Upper lobe of right lung (tissue), 1 donor: ENCODE results near the gene IMMT. TPM values are rescaled to one million over a fixed set of nuclear protein-coding genes. Genes with fewer than 3 reads are reported as not detected.
"Not testable (repeated sequence)": the region's sequence is repeated elsewhere in the genome, so short reads cannot be mapped to it uniquely, and the experiment has no call there.

Experiments used
- ATAC-seq: fragments of 200-7000 bp; cut with Tn5 transposase; one replicate; pipeline ENCODE4 v1.9.1; 2020; ENCODE audit warnings: mild to moderate bottlenecking, moderate library complexity
- DNase-seq: peaks from one replicate; pipeline ENCODE4 v3.0.0-alpha.2; 2020
- H3K27ac ChIP-seq: fragments of 200-600 bp; one replicate; pipeline ENCODE4 v1.8.0; 2022
- H3K27me3 ChIP-seq: fragments of 200-600 bp; one replicate; pipeline ENCODE4 v1.8.0; 2022; ENCODE audit warnings: mild to moderate bottlenecking
- H3K36me3 ChIP-seq: fragments of 200-600 bp; one replicate; pipeline ENCODE4 v1.8.0; 2022
- H3K4me1 ChIP-seq: fragments of 200-600 bp; one replicate; pipeline ENCODE4 v1.8.0; 2022
- H3K4me3 ChIP-seq: fragments of 200-600 bp; one replicate; pipeline ENCODE4 v1.8.0; 2022; ENCODE audit warnings: mild to moderate bottlenecking
- H3K9me3 ChIP-seq: fragments of 200-600 bp; one replicate; pipeline ENCODE4 v1.8.0; 2022
- intact Hi-C: fragments of 100-400 bp; cut with DNase I; formaldehyde crosslinking; loops from one replicate; pipeline ENCODE4 v1.11.0; 2022
- long read RNA-seq: library from polyadenylated mRNA; unstranded; transcript quantifications from one replicate; pipeline ENCODE4 v2.0.0, GENCODE V29; 2021
- total RNA-seq: library from RNA; stranded (reverse); fragmentation: NEBNext Ultra II Directional; extraction: Animal tissue kit (Norgen Biotek cat#: 25700); gene quantifications from one replicate; pipeline ENCODE4 v1.2.1, GENCODE V29; 2021
- TF ChIP-seq, protein P1 (sequence below): fragments of 200-600 bp; IDR thresholded peaks from one replicate; pipeline ENCODE4 v1.8.0; 2022; ENCODE audit warnings: antibody characterized with exemption
- donor health status: DM: no; HTN: yes; CAD: no; lungs with severe emphysema.

Gene IMMT
- 54.9 TPM for total RNA-seq
- long read RNA-seq, partial matches to known transcripts, result 2 of 7 reads
- long read RNA-seq, other reads (novel, unspliced or antisense), result 5 of 7 reads

DNA sequence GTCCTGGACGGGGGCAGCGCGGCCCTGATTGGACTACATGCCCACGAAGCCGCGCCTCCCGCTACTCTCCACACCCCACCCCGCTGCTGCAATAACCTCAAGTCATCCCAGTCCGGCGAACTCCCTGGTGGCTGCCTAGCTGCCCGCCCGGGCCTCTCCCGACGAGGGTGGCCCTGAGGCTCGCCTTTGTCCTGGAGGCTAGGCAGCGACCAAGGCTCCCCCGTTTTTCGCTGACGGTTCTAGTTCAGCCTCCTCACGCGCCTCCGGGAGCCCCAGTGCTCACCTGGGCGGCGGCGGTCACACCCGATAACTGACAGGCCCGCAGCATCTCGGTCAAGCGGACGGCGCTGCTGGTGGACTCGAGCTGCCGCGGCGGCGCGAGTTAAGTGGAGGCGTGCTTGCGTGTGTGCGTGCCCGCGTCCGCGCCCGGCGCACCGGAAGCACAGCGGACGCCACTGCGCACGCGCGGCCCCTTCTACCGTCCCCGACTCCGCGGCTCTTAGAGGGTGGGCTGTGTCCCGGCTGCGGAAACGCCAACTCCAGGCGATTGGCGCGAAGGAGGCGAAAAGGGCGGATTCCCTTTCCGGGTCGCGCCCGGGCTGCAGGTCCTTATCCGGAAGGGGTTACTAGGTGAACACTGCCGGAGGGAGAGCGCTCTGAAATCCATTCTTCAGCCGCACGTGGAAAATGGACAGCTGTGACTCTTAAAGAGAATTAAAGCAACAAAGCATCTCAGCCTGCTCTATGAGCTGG lies at the start of gene IMMT:
Gene IMMT, minus strand, starts transcription at position 408 of the 753 bp plus-strand sequence. Its CDS starts 80 bp downstream, at position 328.
- intact Hi-C loops, result no loop called here
- Histone ChIP-seq H3K36me3 (peaks cover 3% of the 10 kb centered on the region), H3K4me3 (peak within 1 kb of the TSS; percentile 94), H3K27me3 (no peaks in the 10 kb centered on the region), H3K4me1 (peaks cover 25% of the 10 kb centered on the region), H3K27ac (peak within 1 kb of the TSS; percentile 98), H3K9me3 (no peaks in the 10 kb centered on the region)
- DNase-seq (peak; percentile 98), ATAC-seq (peak; percentile 95)
- TF ChIP-seq, protein P1, sequence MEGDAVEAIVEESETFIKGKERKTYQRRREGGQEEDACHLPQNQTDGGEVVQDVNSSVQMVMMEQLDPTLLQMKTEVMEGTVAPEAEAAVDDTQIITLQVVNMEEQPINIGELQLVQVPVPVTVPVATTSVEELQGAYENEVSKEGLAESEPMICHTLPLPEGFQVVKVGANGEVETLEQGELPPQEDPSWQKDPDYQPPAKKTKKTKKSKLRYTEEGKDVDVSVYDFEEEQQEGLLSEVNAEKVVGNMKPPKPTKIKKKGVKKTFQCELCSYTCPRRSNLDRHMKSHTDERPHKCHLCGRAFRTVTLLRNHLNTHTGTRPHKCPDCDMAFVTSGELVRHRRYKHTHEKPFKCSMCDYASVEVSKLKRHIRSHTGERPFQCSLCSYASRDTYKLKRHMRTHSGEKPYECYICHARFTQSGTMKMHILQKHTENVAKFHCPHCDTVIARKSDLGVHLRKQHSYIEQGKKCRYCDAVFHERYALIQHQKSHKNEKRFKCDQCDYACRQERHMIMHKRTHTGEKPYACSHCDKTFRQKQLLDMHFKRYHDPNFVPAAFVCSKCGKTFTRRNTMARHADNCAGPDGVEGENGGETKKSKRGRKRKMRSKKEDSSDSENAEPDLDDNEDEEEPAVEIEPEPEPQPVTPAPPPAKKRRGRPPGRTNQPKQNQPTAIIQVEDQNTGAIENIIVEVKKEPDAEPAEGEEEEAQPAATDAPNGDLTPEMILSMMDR, result no peak

DNA sequence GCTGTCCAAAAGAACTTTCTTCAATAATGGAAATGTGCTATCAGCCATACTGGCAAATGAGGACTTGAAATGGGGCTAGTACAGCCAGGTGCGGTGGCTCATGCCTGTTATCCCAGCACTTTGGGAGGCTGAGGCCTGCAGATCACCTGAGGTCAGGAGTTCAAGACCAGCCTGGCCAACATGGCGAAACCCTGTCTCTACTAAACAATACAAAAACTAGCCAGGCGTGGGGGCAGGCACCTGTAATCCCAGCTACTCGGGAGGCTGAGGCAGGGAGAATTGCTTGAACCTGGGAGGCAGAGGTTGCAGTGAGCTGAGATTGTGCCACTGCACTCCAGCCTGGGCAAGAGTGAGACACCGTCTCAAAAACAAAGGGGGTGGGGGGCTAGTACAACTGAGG lies 49.5 kb upstream of the IMMT start:
- intact Hi-C loops, H3K4me1 ChIP-seq, H3K27me3 ChIP-seq, H3K4me3 ChIP-seq, H3K36me3 ChIP-seq, ATAC-seq, DNase-seq, H3K9me3 ChIP-seq, H3K27ac ChIP-seq: not testable (repeated sequence)

DNA sequence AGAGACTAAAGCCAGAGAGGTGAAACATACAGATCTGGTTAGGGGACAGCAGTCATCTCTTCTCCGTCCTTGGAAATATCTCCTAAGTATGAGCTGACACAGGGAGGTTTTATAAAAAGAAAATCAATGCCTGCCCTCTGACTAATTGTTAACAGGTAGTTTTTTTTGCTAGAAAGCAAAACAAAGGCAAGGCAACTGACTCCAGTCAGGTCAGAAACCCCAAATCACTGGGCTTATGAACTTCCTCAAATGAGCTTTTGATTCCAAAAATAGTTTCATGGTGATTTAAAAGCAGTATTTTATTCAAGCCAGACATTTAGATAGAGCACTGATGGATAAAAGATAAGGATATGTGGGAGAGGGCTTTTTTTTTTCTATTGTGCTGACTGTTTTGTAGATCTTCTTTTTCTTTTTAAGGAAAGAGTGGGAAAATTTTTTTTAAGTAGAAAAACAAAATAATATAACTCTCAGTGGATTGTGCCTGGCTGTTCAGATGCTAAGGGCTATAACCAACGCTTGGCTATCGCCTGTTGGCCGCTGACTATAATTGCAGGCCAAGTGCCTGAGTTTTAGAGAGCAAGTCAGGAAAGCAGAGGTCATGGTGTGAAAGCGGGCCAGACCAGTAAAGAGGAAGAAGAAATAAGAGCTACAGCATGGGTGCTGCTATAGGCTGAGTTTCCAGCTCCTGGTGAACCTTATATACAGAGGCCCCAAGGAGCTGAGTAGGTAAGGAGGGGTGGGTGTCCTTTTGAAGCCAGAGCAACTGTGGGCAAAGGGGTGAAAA lies 48.9 kb upstream of the IMMT start:
- Histone ChIP-seq H3K27ac (no peak overlapping the region), H3K36me3 (no peaks in the 10 kb centered on the region), H3K4me3 (no peak overlapping the region), H3K4me1 (no peaks in the 10 kb centered on the region), H3K27me3 (no peaks in the 10 kb centered on the region), H3K9me3 (no peaks in the 10 kb centered on the region)
- DNase-seq (no peak), ATAC-seq (no peak)
- intact Hi-C loops, result no loop called here
- TF ChIP-seq, protein P1, result no peak

DNA sequence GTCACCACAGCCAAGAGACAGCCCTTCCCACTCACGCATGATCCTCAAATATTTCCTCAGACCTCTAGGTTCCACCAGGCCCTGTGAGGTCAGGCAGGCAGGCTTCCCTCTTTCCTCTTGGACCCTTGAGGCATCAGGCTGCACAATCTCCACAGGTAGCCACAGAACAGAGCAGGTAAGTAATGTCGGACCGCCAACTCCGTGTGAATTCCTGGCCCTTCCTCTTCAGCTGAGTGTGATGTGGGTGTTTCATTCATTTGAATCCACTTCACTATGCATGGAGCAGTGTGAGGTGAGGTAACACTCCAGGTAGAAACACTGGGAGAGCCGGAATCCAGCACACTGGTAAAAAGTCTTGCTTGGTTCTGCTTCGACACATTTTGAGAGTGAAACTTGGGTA lies 48.0 kb upstream of the IMMT start:
- TF ChIP-seq, protein P1, result no peak
- Histone ChIP-seq H3K9me3 (no peaks in the 10 kb centered on the region), H3K36me3 (no peaks in the 10 kb centered on the region), H3K27ac (no peak overlapping the region), H3K4me1 (no peaks in the 10 kb centered on the region), H3K27me3 (no peaks in the 10 kb centered on the region), H3K4me3 (no peak overlapping the region)
- intact Hi-C loops, result no loop called here
- DNase-seq, result no peak
- ATAC-seq, result peak; percentile 73

DNA sequence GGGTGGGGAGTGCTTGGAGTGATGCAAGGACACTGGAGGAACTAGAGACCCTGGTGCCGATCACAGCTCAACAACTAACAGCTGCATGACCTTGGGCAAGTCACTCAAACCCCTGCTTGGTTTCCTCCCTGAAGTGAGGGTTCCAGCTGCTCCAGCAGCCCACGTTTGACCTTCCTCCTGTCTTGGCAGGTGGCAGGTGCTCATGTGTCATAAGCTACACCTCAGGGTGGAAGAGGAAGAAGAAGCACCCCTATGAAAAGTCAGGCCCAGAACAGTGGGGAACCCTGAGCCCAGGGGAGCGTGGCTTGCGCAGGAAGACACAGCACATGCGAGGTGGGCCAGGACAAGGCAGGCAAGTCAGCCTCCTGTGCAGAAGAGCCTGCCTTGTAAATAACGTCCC lies 46.3 kb upstream of the IMMT start:
- H3K9me3 ChIP-seq, result no peaks in the 10 kb centered on the region
- TF ChIP-seq, protein P1, result no peak
- H3K27me3 ChIP-seq, result no peaks in the 10 kb centered on the region
- no peak for DNase-seq
- no peak overlapping the region for H3K27ac ChIP-seq
- no peaks in the 10 kb centered on the region for H3K4me1 ChIP-seq
- intact Hi-C loops, result no loop called here
- H3K36me3 ChIP-seq, result no peaks in the 10 kb centered on the region
- H3K4me3 ChIP-seq, result no peak overlapping the region
- ATAC-seq, result no peak

DNA sequence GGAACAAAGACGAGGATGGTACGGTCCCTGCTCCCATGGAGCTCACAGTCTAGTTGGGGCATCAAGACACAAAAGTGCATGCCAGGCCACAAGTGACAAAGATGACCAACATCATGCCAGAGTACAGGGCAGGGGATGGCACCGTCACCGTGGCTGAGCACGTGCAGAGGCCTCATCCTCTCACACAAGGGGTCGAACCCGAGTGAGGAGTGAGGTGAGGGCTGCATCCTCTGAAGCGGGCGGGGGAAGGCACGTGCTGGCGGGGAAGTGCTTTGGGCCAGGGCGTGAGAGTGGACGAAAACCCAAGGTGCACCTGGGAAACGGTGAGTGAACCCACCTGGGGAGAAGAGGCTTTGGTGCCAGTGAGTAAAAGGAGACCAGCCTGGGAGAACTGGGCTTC lies 45.0 kb upstream of the IMMT start:
- no peak for ATAC-seq
- Histone ChIP-seq H3K4me3 (no peak overlapping the region), H3K27ac (no peak overlapping the region), H3K36me3 (no peaks in the 10 kb centered on the region), H3K9me3 (no peaks in the 10 kb centered on the region), H3K27me3 (no peaks in the 10 kb centered on the region), H3K4me1 (no peaks in the 10 kb centered on the region)
- intact Hi-C loops, result no loop called here
- TF ChIP-seq, protein P1, result no peak
- no peak for DNase-seq
